ENCODE results near the gene HNF1A.

Gene HNF1A

GRCh38 chr12:121015825-121016766, 37.8 kb downstream of the HNF1A start, which contains the start of gene C12orf43:
TSS of gene C12orf43 (minus strand) at chr12:121016487. CDS start at chr12:121016474, 13 bp downstream.
- no peak for TF ChIP-seq CTCF (IDR thresholded peaks at IDR 0.05; ENCODE audit: low read depth, low read length)
- H3K4me3 ChIP-seq (ENCODE audit: low read depth, low read length): peak within 1 kb of the TSS; percentile 98

- no peak for TF ChIP-seq CTCF (IDR thresholded peaks at IDR 0.05; ENCODE audit: low read depth, low read length)
- no peak overlapping the region for H3K4me3 ChIP-seq (ENCODE audit: low read depth, low read length)
Measured at GRCh38 chr12:121017966-121018491, 39.7 kb downstream of the HNF1A start.

- no peak for TF ChIP-seq CTCF (IDR thresholded peaks at IDR 0.05; ENCODE audit: low read depth, low read length)
- no peak overlapping the region for H3K4me3 ChIP-seq (ENCODE audit: low read depth, low read length)
Measured at GRCh38 chr12:121018860-121019617, 40.7 kb downstream of the HNF1A start.

GRCh38 chr12:121021754-121022153, 43.4 kb downstream of the HNF1A start:
- H3K4me3 ChIP-seq (ENCODE audit: low read depth, low read length): no peak overlapping the region
- no peak for TF ChIP-seq CTCF (IDR thresholded peaks at IDR 0.05; ENCODE audit: low read depth, low read length)

GRCh38 chr12:121022713-121023112, 44.4 kb downstream of the HNF1A start:
- TF ChIP-seq CTCF (IDR thresholded peaks at IDR 0.05; ENCODE audit: low read depth, low read length): no peak
- H3K4me3 ChIP-seq (ENCODE audit: low read depth, low read length): no peak overlapping the region

- H3K4me3 ChIP-seq (ENCODE audit: low read depth, low read length): no peak overlapping the region
- TF ChIP-seq CTCF (IDR thresholded peaks at IDR 0.05; ENCODE audit: low read depth, low read length): no peak
Measured at GRCh38 chr12:121023799-121024198, 45.5 kb downstream of the HNF1A start.

All from WI38 (cell line).